ENCODE results near the gene DGKQ. TPM values are rescaled to one million over a fixed set of nuclear protein-coding genes. Genes with fewer than 3 reads are reported as not detected.
"Not testable (repeated sequence)": the region's sequence is repeated elsewhere in the genome, so short reads cannot be mapped to it uniquely, and the experiment has no call there.

DGKQ gene
- total RNA-seq, 1 donor from 2014 or later = 8.6 TPM

- DNase-seq = no peak
Observed at GRCh38 chr4:948101-948935, 25.1 kb downstream of the DGKQ start.

- no peak for DNase-seq
Observed at GRCh38 chr4:947491-947971, 25.8 kb downstream of the DGKQ start.

- no peak for DNase-seq
Observed at GRCh38 chr4:946517-947471, 26.6 kb downstream of the DGKQ start.

GRCh38 chr4:946103-946450 is 27.3 kb downstream of the DGKQ start:
- DNase-seq = no peak

GRCh38 chr4:945274-946102 is 27.9 kb downstream of the DGKQ start:
- DNase-seq = no peak

- not testable (repeated sequence) for DNase-seq
Observed at GRCh38 chr4:939508-939907, 33.9 kb downstream of the DGKQ start.

GRCh38 chr4:932713-933070 is 40.7 kb downstream of the DGKQ start:
- no peak for DNase-seq

GRCh38 chr4:931960-932712 is 41.2 kb downstream of the DGKQ start, which contains the start of the genes GAK and TMEM175:
Gene GAK (minus strand): TSS chr4:932316. CDS start chr4:932187, 129 bp downstream.
Gene TMEM175 (plus strand): TSS chr4:932460. CDS start chr4:947740, 15,280 bp downstream.
- DNase-seq = peak; percentile 97

- no peak for DNase-seq
Observed at GRCh38 chr4:931194-931959, 42.0 kb downstream of the DGKQ start.

GRCh38 chr4:930827-931193 is 42.6 kb downstream of the DGKQ start:
- no peak for DNase-seq

- DNase-seq = no peak
Observed at GRCh38 chr4:930028-930551, 43.3 kb downstream of the DGKQ start.

GRCh38 chr4:929096-929765 is 44.1 kb downstream of the DGKQ start:
- no peak for DNase-seq

GRCh38 chr4:927566-927965 is 45.8 kb downstream of the DGKQ start:
- DNase-seq = not testable (repeated sequence)

GRCh38 chr4:926538-926937 is 46.8 kb downstream of the DGKQ start:
- DNase-seq = peak; percentile 33

- no peak for DNase-seq
Observed at GRCh38 chr4:925771-926500, 47.4 kb downstream of the DGKQ start.

- no peak for DNase-seq
Observed at GRCh38 chr4:925171-925570, 48.2 kb downstream of the DGKQ start.

- no peak for DNase-seq
Observed at GRCh38 chr4:924107-925096, 49.0 kb downstream of the DGKQ start.
